Stimulated activated CD4-positive, alpha-beta T cell treated with anti-CD3 and anti-CD28 coated beads, Interleukin-1b, Interleukin-23, amount 100 ng/mL, for 24 hours (primary cell): ENCODE data around the gene PLXDC1.
"Not testable (repeated sequence)": the region's sequence is repeated elsewhere in the genome, so short reads cannot be mapped to it uniquely, and the experiment has no call there.

ENCODE experiments used
- DNase-seq, 4 experiments: peaks; one replicate each; pipeline ENCODE4 v3.0.0-alpha.2; 2020; ENCODE audit warnings: low read depth in 4 of 4, low spot score in 1 of 4

The PLXDC1 gene

DNA sequence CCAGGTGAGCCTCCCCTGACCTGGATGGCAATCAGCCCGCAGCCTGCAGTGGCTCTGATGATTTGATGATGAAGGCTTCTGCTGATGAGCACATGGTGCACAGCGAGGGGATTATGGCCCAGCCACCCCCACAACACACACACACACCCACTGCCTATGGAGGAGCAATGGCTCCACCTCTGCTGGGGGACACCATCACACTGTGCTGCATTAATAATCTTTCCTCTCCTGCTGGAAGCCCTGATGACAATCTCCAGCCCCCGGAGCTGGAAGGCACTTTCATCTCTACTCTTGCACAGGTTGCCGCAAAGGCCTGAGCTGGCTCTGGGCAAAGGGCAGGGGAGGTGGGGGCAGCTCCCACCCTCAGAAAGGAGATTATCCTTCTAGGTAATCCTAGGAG is 79.9 kb downstream of the PLXDC1 start:
- DNase-seq, result no peak

DNA sequence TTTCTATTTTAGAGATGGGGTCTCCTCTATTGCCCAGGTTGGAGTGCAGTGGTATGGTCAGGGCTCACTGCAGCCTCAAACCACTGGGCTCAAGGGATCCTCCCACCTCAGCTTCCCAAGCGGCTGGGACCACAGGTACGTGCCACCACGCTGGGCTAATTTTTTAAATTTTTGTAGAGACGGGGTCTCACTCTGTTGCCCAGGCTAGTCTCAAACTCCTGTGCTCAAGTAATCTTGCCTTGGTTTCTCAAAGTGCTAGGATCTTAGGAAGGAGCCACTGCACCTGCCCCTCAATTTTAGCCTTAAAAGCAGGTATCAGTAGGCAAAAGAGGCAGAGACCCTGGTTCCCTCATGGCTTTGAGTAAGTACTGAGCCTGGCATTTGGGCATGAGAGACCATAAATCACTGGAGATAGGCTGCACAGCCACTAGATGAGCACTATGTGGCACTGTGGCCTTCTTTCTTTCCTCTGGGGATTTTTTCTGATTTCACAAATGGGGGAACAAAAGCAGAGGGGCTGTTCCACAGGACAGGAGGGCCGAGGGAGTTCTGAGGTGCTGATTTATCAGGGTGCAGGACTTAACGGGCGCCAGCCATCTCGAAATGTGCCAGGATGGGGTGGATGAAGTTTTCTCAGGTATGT is 82.2 kb downstream of the PLXDC1 start:
- DNase-seq, result no peak

DNA sequence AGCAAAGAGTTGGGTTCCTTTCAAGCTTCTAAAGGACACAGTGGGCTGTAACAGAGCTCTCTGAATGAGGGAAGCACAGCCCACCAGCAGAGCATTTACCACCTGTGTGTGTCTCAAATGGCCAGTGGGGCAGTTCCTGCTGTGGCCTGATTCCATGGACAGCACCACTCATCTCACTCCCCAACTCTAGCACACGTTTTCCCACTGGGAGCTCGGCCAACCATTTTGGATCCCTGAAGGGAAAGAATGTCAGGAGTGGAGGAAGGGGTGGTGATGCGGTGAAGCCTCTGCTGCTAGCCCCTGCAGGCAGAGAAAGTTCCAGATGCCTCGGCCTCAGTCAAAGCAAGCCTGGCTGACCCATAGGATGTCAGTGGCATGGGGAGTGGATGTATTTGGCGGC is 86.6 kb downstream of the PLXDC1 start:
- DNase-seq, result no peak

DNA sequence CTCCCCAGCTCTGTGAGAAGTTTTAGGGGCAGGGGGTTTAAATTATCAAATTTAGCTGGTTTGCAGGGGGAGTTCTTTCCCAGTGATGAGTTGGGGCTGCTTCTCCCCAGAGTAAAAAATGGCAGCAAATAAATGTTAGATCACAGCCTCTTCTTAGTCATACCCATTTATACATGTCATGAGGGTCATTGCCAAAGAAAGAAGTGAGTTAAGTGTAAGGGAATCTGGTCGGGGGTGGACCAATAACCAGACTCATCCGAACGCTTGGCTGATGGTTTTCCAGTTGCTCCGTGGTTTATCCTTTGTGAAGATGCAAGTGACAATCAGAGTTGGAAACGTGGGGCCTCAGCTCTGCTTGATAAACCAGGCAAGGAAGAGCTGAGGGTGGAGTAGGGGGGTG is 87.1 kb downstream of the PLXDC1 start:
- no peak for DNase-seq

DNA sequence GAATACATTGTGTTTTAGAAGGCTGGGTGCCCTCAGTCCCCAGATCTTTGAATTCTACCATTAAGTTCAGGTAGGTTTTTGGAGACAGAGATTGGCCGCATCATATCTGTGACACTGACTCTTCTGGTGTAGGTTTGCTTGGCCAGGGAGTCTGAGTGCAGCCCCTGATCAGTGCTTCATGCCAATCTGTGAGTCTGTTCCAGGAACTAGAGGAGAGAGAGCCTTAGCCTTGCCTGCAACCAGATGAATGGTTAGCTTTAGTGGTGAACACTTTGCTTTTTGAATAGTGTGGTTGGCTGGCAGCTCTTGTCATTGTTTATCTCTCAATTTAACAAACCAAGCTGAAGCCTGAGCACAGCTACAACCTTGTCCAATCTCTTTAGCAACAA is 87.8 kb downstream of the PLXDC1 start:
- no peak for DNase-seq

DNA sequence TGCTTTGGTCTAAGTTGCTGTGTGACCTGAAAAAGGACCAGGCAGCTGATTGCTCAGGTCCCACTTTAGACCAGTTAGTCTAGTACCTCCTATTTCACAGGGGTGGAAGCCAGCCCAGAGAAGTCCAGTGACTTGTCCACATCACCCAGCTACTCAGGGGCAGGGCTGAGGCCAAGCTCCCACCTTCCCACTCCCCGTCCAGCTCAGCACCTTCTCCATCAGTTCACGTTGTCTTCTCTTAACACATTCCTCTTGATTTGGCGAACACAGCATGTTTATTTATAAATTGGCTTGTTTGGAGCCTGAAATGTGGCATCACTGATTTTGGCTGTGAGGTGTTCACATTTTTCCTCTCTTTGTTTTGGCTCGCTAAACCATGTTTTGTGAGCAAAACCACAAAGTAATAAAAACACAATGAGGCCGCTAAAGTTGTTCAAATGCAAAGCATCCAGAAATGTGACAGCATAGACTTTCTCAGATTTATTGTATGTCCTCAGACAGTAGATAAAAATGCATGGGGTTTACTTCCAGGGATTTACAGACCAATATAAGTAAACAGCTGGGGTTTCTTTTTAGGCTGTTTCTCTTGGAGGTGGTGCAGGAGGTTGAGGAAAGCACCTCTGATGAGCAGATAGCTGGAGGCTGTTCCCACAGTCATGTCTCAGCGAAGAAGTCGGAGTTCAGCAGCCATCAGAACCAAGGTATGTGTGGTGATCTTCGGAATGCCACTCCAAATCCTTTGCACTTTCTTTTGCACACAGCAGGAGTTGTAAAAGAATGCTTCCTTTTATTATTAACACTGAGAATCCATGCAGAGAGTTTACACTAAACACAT is 88.4 kb downstream of the PLXDC1 start:
- DNase-seq, result no peak

DNA sequence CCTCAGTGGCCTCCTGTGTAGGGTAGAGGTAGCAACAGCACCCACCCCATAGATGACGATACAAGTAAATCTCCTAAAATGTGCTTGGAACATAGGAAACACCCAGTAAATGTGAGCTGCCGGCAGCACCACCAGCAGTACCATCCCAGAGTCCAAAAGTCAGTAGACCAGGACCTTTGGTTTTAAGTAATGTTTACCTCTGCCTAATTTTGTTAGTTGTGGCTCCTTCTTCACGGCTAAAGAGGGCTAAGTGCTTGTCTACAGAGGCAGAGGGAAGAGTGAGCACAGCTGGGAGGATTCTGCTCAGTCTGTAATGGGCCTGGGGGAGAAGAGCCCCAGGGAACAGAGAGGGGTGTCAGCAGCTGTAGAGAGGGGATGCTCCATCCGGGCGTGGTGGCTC is 92.9 kb downstream of the PLXDC1 start:
- no peak for DNase-seq

DNA sequence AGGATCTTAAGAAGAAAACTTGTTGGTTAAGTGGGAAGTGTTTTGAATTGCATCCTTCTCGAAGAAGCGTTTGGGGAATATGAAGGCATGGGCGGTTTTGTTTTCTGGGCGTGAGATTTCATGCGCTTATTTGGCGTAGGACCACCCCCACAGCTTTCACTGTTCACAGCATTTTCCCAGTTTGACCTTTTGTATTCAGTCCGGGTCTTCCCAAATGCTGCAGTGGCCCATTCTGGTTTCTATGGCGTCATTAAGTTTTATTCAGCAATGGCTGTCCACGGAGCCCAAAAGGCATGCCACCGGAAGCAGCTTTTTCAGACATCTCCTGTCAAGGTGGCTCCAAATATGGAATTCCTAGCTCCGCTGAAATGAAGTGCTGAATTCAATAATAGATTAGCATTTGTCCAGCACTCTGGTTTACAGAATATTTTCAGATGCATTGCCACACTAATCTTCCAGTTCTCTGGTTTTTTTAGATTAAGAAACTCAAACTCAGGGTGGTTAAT is 93.7 kb downstream of the PLXDC1 start:
- no peak for DNase-seq

DNA sequence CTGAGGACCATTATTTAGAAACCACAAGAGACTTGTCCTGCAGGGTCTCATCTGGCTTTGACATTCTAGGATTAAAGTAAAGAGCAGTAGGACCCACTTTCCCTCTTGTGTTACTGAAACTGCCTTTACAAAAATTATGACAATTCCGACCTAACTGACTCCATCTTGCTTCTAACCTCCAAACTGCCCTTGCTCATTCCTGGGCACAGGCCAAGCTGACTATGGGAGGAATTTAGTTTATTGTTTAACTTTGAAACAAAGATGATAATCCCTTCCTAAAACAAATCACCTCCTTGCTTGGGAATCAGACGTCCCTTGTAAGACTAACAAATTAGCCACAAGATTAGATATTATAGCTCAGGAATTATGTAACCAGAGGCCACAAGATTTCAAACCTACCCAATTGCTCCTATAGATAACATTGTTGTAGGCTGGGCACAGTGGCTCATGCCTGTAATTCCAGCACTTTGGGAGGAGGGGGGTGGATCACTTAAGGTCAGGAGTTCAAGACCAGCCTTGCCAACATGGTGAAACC is 97.3 kb downstream of the PLXDC1 start:
- no peak for DNase-seq

DNA sequence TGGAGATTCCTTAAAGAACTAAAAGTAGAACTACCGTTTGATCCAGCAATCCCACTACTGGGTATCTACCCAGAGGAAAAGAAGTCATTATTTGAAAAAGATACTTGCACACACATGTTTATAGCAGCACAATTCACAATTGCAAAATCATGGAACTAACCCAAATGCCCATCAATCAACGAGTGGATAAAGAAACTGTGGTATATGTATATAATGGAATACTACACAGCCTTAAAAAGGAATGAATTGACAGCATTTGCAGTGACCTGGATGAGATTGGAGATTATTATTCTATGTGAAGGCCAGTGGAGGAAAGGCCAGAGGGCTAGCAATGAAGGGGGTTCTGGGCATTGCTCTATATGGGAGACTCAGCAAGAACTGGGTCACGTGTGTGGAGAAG is 99.0 kb downstream of the PLXDC1 start:
- DNase-seq, result not testable (repeated sequence)

DNA sequence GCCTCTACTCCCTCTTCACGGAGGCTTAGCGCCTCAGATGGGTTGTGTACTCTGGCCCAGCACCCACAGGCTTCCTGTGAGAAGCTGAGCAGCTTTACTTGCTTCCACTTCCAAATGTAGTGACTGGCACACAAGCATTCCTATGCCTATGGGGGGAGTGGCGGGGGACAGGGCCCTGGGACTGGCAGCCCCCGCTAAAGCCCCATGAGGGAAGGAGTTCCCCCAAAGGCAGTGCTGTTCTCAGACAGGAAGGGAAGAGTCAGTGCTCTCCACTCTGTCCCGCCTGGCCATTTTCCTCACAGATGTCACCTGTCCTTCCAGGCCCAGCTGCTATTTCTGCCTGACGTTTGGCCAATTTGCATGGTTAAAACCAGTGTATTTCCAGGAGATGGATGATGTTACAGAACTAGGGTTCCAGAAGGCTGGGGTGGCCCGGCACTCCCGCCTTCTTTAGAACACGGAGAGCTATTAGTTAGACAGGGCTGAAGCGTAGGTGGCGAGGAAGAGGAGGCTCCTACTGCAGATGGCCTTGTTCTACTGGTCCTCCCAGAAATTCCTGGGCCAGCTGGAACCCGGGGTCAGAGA is 100.3 kb downstream of the PLXDC1 start:
- DNase-seq, result no peak

DNA sequence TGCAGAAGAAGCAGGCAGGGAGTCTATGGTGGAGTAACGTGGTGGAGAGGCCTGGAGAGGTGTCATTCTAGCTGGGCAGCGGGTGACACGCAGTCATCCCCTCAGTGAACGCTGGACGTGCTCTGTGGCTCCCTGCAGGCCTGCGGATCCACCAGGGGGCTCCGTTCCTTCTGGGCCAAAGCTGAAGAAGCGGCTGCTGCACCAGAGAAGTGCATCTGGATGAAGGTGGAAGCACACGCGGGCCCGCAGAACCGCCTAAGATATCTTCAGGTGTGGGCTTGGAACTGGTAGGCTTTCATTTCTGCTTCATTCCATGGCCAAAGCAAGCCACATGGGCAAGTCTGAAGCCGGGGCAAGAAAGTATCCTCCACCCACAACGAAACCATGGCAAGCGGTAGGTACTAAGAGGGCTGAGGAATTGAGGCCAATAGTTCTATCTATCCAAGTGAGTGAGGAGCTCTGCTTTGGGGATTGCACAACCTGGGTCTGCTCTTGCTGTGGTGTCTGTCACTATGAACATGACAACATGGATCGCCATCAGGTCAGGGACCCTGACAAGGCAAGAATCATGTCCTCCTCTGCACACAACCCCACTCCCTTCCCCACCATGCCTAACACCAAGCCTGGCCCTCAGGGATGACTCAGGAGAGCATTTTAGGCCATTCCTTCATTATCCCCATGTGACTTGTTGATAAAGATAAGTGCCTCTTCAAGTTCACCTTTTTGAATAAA is 105.3 kb downstream of the PLXDC1 start:
- DNase-seq, result no peak

DNA sequence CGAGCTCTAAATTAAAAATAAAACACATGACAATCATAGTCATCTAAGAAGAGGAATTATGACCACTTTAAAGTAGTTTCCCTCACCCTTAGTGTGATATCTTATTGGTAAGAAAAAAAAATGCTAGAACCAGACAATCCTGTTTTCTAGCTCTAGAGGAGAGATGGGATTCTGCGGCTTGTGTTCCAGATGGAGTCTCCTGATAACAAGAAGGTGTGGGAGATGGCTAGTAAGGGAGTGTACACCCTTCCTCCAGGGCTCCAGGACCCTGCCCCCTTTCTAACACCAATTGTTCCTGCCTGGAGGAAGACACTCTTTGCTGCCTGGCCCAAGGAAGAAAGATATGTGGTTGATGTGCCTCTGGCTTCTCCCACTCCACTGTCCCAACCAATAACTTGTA is 115.4 kb downstream of the PLXDC1 start:
- no peak for DNase-seq

DNA sequence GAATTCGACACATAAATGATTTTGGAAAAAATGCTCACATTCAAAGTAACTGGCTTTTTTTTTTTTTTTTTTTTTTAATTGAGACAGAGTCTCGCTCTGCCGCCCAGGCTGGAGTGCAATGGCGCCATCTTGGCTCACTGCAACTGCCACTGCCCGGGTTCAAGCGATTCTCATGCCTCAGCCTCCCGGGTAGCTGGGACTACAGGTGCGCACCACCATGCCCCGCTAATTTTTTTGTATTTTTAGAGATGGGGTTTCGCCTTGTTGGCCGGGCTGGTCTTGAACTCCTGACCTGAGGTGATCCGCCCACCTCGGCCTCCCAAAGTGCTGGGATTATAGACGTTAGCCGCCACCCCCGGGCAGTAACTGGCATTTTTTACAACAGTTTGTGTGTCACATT is 115.9 kb downstream of the PLXDC1 start:
- DNase-seq, result not testable (repeated sequence)

DNA sequence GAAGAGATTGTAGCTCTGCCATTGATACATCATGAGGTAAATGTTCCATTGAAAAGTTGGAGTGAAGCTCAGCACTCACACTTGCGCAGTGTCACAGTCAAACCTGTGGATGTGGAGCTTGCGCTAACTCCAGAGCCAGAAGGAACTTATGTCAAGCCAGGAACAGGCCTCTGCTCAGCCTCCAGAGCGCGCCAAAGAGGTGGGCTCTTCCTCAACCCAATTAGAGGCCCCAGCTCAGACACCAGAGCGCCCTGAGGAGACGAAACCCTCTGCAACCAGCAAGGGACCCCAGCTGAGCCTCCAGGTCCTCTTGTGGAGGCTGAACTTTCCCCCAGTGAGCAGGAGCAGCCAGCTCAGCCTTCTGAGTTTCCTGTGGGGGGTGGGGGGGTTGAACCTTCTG is 122.7 kb downstream of the PLXDC1 start:
- DNase-seq, result no peak

DNA sequence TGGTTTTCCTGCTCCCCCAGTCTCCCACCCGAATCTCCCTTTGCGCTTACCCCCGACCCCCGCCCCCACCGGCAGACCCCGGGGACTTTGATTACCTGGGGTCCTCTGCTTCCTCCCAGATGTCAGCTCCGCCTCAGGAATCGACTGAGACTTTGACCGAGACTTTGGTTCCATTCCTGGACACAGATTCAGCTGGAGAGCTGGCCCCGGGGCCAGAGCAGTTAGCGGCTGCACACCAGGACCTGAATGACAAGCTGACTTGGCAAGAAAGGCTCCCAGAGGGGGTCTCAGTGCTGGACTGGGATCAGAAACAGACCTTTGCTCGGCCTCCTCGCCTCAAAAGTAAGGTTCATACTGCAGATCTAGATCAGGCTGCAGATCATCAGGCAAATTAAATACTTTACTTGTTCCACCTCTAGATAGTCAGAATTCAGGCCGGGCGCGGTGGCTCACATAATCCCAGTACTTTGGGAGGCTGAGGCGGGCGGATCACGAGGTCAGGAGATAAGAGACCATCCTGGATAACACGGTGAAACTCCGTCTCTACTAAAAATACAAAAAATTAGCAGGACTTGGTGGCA is 123.9 kb downstream of the PLXDC1 start:
- no peak for DNase-seq

DNA sequence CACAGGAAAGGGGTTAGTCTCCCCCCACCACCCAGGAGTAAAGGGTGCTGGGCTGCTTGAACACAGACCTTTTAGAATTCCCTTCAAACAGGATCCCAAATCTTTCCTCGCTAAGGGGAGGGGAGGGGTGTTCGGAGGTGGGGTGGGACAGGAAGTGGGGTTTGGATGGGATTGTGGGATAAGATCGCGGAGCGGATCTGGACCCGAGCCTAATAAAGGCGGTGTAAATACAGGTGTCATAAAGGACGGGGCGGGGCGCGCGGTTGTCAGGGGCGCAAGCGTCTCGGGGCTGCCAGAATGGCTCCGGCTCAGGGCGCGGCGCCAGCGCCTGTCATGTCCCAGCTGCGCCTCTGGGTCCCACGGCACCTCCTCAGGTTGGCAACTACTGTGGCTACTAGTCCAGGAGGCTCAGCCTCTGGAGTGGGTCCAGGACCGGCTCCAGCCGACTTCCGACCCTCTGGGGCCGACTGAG is 124.4 kb downstream of the PLXDC1 start:
- DNase-seq, result peak in 1 of 4 experiments; percentile 7

DNA sequence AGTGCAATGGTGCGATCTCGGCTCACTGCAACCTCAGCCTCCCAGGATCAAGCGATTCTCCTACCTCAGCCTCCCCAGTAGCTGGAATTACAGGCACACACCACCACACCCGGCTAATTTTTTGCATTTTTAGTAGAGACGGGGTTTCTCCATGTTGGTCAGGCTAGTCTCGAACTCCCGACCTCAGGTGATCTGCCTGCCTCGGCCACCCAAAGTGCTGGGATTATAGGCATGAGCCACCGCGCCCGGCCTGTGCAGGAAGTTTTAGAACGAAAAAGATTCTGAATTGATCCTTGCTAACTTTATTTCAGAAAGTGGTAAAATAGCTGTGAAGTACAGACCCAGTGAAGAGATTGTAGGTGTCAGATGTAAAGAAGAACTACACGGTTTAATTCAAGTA is 125.1 kb downstream of the PLXDC1 start:
- DNase-seq, result not testable (repeated sequence)

DNA sequence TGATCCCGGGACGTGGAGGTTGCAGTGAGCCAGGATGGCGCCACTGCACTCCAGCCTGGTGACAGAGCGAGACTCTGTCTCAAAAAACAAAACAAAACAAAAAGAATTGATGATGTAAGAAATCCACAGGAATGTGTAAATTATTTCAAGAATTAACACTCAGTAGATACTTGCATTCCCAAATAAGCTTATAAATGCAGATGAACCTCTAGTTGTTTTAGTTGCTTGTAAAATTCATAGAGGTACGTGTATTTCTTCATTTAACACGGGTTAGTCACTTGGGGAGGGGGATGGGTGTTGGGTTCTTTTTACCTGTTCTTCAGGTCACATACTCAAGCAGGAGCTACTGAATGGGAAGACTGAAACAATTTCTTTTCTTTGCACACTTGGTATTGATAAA is 128.5 kb downstream of the PLXDC1 start:
- DNase-seq, result no peak

DNA sequence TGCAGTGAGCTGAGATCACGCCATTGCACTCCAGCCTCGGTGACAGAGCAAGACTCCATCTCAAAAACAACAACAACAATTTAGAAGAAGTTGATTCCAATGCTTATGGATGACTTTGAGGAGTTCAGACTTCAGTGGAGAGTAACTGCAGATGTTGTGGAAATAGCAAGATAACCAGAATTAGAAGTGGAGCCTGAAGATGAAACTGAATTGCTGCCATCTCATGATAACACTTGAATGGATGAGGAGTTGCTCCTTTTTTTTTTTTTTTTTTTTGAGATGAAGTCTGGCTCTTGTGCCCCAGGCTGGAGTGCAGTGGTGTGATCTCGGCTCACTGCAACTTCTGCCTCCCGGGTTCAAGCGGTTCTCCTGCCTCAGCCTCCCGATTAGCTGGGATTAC is 131.4 kb downstream of the PLXDC1 start:
- not testable (repeated sequence) for DNase-seq
